DND-41 (cell line): ENCODE results near the gene SH2D4B.

Experiments used
- CTCF ChIP-seq: IDR thresholded peaks from 2 replicates; pipeline ENCODE4 v1.5.1; 2012; ENCODE audit warnings: borderline replicate concordance, low read length, moderate library complexity, mild to moderate bottlenecking; ENCODE audit not compliant: poor library complexity, severe bottlenecking; ENCODE audit errors: extremely low read depth
- EZH2 ChIP-seq: IDR thresholded peaks from 3 replicates; pipeline ENCODE4 v1.6.1; 2012; ENCODE audit warnings: borderline replicate concordance, low read depth, mild to moderate bottlenecking, moderate library complexity, low read length, inconsistent platforms; ENCODE audit not compliant: severe bottlenecking

GRCh38 chr10:80552151-80552646 lies 14.5 kb downstream of the SH2D4B start:
- TF ChIP-seq CTCF (no peak), EZH2 (no peak)
